GM12873 (cell line): ENCODE data around the gene BFSP2.

Experiments used
- TF ChIP-seq, protein P1 (sequence below): IDR thresholded peaks from 2 replicates; pipeline ENCODE4 v1.5.1; 2012; ENCODE audit warnings: low read depth, mild to moderate bottlenecking, moderate library complexity, low read length, control low read depth; ENCODE audit not compliant: insufficient read depth; ENCODE audit errors: missing control alignments

BFSP2 gene

DNA sequence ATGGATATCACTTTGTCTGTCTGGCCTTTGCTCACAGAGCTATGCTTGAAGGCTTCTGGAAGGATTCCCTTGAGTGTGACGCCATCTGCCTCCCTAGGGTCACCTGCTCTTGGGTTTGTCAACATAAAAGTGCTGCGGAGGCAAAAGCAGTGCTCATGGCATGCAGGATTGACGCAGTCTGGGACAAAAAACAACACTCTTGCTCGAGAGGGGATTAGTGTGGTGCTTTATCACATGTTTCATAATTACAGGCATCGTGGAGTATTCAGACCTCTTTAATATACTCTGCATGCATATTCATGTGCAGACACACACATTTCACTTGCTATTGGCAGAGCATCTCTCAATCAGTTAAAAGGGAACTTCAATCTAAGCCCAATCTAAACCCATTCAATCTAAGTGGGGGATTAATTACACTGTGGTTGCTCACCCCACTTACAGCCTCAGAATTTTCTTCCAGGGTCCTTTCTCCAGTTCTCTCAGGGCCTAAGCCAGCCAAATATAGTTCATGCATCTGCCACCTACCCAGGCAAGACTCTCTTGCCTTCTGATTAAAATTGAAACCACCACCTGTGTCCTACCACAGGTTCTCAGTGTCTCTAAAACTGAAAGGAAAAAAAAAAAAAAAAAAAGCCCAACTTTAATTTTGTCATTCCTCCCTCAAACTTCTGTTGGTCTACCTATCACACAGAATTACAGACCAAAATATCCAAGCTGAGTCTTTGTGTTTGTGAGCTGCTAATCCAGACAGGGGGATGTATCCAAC is 75.6 kb downstream of the BFSP2 start:
- TF ChIP-seq, protein P1, sequence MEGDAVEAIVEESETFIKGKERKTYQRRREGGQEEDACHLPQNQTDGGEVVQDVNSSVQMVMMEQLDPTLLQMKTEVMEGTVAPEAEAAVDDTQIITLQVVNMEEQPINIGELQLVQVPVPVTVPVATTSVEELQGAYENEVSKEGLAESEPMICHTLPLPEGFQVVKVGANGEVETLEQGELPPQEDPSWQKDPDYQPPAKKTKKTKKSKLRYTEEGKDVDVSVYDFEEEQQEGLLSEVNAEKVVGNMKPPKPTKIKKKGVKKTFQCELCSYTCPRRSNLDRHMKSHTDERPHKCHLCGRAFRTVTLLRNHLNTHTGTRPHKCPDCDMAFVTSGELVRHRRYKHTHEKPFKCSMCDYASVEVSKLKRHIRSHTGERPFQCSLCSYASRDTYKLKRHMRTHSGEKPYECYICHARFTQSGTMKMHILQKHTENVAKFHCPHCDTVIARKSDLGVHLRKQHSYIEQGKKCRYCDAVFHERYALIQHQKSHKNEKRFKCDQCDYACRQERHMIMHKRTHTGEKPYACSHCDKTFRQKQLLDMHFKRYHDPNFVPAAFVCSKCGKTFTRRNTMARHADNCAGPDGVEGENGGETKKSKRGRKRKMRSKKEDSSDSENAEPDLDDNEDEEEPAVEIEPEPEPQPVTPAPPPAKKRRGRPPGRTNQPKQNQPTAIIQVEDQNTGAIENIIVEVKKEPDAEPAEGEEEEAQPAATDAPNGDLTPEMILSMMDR, result no peak

DNA sequence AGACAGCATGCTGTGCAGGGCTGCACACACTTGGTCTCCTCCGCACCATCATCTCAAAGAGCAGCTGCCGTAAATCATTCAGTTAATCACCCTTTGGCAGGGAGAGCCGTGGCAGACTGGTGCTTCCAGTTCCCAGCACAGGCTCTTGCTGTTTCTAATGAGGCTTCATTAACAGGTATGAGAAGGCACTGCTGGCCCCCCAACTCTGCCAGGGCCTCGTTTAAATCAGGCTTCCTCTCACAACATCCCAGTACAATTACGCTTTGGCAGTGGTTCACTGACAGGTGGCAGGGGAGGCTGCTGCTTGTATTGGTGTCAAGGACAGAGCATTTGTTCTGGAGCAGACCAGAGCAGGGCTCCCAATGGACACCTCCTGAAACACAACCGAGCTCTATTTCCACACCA is 77.1 kb downstream of the BFSP2 start:
- TF ChIP-seq, protein P1, result no peak

DNA sequence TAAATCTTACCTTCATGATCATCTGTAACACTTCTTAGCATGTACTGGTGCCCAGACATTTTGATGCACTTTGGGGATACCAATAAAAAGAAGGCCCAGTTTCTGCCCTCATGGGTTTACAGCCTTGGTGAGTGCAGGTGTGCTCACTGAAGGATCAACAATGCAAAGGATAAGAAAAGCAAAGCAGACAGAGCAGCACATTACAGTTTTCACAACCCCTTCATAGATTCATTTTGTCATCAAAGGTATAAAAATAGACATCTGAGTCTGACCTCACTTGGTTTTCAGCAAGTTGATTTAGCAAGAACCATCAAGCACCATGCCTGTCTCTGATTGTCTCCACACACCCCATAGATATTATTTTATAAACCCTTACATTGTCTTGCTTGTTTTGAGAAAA is 77.6 kb downstream of the BFSP2 start:
- TF ChIP-seq, protein P1, result no peak

- TF ChIP-seq, protein P1, result no peak
Observed at GRCh38 chr3:133478624-133479023, 78.8 kb downstream of the BFSP2 start.

- TF ChIP-seq, protein P1, result no peak
Observed at GRCh38 chr3:133479401-133479800, 79.5 kb downstream of the BFSP2 start.

DNA sequence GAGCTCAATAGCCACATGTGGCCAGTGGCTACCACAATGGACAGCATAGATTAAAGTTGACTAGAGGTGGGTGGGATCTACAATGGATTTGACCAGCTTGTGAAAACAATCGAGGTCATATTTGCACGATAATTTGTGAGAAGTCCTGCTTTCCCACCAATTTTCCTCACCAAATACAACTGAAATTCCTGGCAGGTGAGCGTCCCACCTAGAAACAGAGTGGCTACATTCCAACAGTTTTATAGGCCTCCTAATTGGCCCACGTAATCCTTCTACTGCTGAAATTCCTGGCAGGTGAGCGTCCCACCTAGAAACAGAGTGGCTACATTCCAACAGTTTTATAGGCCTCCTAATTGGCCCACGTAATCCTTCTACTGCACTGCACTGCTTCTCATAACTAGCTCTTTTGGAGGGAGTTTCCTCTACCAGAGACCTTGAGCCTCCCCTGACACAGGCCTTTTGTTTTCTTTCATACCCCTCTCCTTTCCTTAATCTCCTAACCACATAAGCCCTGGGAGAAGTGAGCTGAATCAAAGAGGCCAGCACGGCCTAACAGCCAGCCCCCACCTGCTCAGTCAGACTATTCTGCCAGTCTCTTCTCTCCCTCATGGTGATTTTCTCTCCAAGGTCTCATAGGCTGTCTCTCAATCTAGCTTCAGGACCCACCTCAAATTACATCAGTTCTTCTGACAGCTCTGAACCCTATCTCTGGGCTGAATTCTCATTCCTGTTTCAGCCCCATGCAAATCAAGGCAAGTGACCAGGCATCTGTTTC is 80.2 kb downstream of the BFSP2 start:
- TF ChIP-seq, protein P1, result no peak

- TF ChIP-seq, protein P1, result no peak
Observed at GRCh38 chr3:133486658-133487057, 86.8 kb downstream of the BFSP2 start.
